ENCODE data around the gene RFNG.

Gene RFNG

DNA sequence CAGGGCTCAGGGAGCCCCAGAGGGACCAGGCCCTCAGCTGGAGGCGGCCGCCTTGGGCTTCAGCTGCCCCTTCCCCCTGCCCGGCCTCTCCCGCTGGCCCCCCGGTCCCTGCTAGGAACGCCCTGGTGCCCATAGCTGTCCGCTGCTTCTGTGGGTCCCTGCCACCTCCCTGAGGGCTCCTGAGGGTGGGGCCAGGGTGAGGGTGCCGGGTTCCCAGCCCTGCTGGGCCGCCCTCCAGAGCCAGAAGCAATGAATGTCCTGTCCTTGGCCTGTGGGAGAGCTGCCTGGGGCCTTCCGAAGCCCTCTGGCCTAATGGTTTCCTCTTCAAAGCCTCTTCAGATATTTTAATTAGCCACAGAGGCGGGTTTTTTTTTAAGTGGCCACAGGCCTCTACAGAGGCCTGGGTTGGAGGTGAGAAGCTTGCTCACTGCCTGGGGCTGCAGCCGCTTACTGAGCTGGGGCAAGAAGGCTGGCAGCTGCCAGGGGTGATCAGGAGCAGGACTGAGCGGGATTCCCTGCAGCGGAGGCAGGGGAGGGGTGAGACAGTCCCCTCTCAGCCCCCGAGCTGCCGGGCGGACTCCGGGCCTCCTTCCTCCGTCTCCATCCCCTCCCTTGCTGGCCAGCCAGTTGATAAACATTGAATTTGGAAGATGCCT is 38.8 kb downstream of the RFNG start:
- DNase-seq: no peak

DNA sequence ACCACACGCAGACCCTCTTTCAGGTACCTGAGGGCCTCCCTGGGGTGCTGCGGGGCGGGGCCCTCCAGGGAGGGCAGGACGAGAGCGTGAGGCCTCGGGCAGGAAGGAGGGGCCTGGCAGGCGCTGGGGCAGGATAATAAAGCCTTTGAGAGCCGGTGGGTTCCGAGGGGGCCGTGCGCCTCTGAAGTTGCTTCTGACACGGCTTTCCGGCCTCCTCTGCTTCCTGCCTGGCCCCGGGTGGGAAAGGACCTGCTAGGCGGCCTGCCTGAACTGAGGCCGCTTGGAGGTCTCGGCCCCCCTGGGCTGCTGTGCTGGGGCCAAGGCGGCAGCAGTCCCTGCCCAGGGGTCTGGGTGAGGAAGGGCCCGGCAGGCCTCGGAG is 39.4 kb downstream of the RFNG start:
- no peak for DNase-seq

DNA sequence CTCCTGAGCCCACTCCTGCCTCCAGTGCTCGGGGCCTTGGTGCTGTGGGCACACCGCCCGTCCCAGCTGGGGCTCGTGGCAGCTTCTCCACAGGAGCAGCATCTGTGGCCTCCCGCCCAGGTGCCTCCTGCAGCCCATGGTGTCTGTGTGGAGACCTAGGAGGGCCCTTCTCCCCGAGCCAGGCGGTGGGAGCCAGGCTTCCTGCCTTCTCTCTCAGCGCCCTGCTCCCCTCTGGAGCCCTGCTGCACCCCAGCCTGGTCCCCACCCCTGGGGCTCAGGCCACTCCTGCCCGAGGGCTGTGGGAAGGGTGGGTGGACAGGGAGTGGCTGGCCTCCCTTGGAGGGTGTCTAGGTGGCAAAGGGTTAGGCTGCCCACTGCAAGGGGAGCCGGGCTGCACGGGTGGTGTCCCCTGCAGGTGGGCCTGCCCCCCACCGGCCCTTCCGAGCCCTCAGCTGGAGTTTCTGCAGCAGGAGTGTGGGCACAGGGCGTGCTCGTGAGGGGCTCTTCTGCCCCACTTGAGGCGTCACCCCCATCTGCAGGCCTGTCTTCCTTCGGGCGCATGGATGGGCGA is 39.9 kb downstream of the RFNG start:
- no peak for DNase-seq

DNA sequence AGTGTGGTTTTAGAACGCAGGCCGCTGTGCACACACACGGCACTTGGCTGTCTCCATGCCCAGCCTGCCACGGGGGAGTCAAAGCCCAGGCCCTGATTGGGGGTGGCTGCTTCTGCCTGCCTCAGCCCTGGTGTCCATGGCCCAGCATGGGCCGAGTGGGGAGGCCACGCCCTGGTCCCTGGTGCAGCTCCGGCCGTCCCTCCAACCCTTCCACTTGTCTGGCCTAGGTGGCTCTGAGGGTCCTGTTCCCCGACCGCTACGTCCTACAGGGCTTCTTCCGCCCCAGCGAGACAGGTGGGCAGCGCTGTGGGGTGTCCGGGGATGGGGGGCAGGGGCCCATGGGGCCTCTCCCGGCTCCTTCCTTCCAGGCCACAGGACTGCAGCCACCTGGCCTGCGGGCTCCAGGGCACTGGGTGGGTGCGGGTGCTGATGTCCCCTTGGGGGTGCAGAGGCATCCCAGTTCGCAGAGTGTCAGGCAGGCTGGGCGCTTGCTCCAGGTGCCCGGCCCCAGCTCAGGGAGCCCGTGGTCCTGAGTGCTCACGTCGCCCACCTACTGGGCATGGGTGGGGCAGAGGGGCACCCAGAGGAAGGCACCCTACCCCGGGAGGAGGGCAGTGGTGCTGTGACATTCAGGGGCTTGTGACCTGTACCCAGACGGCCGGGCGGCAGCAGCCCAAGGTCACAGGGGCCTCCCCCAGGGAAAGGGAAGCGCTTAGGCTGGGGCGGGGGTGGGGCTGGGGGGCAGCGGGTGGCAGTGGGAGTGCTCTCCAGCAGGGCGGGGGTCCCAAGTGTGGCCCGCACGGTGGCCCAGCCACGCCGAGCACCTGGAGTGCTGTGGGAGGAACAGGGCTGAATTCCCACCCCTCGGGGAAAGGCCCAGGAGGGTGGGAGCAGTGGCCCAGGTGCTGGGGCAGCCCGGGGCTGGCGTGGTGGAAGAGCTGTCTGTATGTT is 40.8 kb downstream of the RFNG start:
- DNase-seq: no peak

DNA sequence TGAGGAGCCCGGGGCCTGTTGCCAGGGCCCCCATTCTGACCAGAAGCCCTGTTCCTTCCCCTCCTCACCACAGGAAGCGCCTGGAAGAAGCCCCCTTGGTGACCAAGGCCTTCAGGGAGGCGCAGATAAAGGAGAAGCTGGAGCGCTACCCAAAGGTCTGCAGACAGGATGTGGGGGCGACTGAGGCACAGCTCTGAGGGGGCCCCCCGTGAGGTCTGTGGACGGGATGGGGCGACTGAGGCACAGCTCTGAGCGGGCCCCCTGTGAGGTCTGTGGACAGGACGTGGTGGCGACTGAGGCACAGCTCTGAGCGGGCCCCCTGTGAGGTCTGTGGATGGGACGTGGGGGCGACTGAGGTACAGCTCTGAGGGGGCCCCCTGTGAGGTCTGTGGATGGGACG is 42.2 kb downstream of the RFNG start:
- DNase-seq: no peak

DNA sequence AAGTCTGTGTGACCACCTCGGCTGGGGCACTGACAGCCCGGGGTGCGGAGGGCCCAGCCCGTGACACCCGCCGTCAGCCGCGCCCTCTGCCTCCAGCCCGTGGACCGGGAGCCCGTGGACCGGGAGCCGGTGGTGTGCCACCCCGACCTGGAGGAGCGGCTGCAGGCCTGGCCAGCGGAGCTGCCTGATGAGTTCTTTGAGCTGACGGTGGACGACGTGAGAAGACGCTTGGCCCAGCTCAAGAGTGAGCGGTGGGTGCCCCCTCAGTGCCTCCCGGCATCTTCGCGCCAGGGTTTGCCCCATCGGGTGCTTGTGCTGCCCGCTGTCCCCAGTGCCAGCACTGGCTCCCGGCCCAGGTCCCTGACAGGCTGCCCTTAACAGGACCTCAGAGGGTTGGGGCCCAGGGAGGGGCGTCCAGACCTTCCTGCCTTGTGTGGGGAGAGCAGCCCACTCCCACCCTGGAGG is 42.6 kb downstream of the RFNG start:
- no peak for DNase-seq

DNA sequence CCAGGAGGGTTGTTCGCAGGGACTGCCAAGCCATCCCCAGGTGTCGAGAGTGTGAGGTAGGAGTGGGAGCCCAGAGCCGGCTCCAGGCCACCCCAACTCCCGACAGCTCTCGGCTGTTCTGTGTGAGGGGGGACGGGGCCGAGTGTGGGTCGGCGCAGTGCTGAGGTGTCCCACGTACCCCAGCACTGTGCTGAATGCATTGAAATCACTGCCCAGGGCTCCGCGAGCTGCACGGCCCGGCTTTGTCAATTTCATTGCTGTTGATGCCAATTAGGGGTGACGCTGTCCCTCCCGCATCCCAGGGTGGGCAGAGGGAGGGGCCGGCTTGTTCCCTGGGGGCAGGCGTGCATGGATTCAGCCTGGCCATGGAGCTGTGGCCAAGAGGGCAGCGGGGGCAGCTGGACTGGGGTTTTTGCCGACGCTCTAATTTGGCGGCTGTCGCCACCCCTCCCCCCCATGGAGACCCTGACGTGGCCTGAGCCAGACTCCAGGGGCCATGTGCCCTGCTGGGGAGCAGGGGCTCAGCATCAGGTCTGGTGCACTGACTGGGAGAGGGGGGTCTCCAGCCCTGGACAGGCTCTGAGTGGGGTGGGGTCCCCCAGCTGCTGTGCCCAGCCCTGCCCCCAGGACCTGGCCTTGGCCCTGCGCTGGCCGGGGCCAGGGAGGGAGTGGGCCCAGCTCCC is 43.2 kb downstream of the RFNG start:
- DNase-seq: no peak

DNA sequence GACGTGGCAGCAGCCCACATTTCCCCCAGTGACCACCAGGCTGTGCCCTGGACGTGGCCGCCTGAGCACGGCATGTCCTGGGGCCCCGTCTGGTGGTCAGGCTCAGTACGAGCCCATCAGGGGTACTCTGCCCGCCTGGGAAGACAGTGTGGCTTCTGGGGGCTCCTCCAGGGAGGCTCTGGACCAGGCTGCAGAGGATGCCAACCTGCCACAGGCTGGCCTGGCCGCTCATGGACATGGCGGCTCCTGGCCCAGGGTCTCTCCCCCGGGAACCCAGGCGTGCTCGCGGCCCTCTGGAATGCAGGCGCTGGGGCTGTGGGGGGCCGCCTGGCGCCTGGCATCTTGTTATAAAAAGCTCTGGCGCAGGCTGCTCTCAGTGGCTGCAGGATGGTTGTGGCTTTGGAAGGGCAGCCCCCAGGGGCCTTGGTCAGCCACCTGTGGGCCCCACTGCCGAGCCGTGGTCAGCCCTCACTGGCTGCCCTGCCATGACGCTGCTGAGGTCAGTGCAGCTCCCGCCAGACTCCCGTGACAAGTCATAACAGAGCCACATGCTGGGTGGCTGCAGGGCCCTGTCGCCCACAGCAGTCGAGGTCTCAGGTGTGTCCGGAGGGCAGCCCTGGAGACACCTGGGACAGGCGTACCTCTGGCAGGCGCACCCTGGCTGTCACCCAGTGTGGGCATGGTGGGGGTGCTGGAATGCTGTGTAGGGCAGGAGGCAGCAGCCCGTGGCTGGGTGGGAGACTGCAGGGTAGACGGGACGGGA is 43.9 kb downstream of the RFNG start:
- no peak for DNase-seq

DNA sequence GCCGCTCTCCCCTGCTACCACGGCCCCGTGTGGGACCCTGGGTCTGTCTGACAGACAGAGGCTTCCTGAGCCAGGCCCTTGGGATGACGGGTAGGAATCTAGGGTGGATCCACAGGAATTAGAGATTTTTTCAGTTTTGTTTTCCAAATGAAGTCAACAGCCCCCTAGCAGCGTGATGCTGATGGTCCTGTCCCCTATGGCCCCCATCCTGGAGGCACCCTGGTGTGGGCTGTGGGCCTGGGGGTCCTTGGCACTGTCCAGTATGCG is 44.5 kb downstream of the RFNG start:
- no peak for DNase-seq

DNA sequence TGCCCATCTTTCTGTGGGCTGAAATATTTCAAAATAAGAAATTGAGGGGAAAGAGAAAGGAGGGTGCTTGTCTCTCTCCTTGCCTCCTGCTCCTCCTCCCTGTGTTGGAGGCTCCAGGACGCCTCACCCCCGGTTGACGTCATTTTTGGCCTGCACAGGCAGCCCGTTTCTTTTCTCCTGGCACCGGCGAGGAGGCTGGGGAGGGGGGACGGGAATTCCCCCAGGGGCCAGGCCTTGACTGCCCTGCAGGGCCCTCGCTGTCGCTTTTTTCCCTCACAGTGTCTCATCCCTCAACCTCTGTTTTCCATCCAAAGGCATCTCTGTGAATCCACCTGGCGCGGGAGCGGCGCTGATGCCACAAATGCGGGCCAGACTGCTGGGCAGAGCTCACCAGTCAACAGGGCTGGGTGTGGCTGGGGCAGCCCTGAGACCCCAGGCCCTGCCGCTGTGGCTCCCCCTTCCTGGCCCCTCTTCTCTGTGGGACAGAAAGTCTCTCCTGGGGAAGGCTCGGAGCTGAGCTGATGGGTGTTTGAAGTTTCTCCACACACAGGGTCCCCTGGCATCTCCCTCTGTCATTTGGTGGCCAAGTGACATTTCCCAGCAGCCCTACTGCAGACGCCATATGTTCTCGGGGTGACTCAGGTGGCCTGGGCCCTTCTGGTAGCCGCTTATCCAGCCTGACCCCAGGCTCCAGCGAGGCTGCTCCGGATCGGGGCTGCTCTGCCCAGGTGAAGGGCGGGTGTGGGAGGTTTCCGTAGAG is 45.0 kb downstream of the RFNG start:
- DNase-seq: no peak

DNA sequence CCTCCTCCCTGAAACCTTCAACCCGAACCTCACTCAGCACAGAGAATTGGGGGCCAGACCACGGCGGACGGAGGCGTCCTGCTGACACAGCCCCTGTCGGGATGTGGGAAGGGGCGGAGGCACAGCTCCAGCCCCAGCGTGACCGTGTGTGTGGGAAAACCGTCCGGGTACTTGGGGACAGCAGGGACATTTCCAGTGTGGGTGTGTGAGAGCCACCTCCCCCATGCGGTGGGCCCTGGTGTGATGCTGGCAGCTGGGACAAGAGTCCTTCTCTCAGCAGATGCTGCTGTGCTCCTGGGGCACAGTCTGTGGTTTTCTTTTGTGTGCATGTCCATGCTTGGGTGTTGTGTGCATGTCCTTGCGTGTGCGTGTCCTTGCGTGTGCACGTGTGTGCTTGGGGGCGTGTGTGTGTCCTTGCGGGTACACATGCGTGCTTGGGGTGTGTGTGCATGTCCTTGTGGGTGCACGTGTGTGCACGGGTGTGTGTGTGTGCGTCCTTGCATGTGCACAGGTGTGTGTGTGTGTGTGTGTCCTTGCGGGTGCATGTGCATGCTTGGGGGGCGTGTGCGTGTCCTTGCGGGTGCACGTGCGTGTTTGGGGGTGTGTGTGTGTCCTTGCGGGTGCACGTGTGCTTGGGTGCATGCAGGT is 45.8 kb downstream of the RFNG start:
- no peak for DNase-seq

DNA sequence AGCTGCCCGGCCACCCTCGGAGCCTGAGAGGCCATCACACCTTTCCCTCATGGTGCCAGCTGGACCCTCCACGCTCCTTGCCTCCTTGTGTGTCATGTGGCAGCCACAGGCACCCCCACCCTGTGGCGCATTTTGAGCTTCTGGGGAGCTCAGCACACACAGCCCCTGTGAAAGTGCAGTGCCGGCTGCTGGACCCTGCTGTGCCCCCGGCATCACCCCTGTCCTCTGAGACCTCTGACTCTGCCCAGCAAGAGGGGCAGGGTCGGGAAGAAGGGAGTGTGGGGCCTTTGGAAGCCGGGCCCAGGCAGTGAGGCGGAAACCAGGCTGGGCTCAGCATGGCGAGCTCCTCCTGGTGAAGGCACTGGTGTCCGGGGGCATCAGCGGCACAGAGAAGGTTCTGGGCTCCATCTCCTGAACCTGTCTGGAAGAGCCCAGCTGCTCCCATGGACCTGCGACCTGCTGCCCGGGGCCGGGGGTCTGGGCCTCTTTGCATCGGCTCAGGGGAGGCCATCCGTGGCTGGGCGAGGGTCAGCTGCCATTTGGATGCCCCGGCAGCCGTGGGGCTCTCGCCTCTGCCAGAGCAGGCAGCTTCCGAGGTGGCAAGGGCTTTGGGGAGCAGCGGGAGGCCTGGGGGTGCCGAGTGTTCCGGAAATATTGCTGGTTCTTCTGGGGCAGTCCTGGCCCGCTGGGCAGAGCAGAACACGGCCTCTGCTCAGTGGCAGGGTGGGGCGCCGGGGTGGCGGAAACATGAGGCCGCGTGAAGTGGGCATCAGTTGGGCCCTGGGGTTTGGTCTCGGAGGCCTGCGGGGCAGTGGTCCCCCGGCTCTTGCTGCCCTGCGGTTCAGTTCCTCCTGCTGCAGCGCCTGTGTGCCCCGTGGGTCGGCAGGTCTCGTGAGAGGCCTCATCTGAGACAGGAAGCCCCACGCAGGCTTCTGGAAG is 46.8 kb downstream of the RFNG start:
- DNase-seq: no peak

DNA sequence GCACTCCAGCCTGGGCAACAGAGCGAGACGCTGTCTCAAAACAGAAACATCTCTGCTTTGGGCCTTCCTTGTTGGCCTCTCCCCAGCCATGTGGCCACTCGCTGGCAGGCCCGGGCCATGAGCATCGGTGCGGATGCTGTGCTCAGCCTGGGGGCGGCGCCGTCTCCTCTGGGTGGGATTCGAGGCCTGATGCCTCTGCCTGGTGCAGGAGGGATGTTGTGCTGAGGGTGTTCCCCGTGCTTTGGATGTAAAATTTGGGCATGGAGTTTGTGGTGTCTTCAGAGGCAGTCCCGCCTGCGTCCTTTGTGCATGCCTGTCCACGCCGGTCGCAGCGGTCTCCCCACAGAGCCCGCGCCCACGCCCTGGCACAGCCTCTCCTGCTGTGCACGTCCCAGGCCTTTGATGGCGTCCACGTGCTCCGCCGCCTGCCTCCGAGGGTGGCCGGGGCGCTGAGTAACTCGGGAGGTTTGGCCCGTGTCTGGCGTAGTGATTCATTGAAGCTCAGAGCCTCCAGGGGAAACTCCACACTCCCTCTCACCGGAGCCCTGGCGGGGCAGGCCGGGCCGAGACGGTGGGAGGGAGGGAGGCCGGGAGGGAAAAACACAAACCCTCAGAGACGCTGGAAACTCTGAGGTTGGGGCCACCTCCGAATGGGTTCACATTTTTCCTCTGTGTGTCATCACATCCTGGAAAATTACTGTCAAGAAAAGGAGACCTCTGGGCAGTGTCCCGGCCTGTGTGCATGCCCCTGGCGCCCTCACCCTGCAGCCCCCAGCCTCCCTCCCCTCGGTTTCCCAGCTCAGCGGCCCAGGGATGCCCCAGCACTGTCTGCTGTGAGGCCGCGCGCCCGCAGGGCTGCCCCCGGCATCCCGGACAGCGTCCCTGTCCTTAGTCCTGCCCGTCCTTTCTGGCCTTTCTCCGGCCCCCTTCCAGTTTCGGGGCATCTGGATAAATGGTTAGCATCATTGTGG is 47.9 kb downstream of the RFNG start:
- DNase-seq: no peak

DNA sequence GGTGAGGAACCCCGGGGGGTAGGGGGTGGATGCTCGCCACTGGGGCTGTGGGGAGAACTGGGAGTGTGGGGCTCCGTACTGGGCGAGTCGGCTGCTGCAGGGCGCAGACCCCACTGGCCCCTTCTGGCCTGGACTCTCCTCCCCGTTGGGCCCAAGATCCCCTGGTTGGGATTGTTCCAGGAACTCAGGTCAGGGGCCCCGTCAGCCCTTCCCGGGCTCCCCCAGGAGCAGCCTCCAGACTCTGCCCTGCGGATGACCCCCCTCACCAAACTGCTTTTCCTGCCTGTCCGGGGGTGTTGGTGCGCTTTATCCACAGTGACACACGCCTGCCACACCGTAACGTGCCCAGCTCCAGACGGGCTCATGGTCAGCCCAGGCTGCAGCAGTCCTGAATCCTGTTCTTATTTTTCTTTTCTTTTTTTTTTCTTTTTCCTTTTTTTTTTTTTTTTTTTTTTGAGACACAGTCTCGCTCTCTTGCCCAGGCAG is 50.0 kb downstream of the RFNG start:
- DNase-seq: no peak

DNA sequence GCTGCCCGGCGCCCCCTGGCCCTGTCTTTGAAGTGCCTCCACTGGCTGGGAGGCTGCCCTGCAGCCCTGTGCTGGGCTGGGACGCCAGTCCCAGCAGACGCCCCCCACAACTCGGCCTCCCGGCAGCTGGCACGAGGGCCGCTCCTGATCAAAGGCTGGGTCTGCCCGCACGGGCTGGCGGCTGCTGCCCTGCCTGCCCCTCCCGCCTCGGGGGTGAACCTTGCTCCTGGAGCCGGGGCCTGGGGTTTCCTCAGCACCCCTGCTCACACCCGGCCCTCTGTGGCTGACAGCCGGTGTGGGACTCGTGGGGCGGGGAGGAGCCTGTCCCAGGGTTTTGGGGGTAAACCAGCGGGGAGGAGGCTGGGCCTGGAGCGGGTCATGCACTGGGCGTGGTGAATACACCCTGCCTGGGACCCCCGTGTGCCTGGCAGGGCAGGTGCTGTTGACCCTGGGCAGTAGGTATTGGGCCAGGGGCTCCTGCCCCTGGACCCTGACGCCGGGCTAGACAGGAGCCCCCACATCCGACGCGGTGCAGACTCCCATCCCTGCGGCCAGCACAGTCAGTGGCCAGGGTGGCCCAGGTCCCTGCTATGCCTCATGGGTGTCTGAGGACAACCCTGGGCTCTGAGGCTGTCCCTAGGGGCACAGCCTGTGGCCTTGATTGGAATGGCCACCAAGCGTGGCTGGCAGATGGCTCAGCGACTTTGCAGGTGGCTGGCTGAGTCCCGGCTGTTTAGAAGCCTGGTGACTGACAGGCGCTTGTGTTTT is 50.6 kb downstream of the RFNG start:
- peak; percentile 61 for DNase-seq

DNA sequence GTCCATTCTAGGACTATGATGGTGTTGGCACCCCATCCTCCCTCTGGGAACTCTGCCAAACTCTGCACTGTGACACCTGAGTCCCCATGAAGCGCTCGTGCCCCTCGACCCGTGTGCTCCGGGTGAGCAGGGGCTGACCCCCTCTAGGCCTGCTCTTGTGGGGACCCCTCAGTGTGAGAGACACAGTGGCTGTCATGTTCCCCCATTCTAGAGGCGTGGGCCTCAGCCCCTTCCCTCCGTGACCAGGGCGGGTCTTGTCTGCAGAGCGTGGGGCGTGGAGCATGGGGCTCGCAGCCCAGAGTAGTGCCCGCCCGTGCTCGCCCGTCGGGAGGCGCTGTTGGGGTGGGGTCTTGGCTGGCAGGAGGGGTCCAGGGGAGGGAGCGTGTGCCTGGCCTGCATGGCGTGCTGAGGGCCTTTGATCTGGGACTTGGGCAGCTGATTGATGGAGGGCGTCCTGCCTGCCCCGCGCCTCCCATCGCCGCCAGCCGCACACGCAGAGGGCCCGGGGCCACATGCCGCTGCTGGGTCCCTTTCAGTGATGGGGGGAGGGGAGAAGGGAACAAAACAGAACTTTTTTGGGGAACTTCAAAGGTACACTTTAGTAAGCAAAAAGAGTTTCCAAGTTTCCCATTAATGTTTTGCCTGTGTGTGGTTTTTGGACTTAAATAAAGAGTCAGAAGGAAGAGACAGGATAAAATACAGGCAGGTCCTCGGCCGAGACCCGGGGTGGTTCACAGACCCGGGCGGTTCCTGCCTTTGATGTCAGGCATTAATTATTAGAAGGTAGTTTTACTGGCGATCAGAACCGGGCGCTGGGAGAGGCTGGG is 51.4 kb downstream of the RFNG start:
- no peak for DNase-seq

DNA sequence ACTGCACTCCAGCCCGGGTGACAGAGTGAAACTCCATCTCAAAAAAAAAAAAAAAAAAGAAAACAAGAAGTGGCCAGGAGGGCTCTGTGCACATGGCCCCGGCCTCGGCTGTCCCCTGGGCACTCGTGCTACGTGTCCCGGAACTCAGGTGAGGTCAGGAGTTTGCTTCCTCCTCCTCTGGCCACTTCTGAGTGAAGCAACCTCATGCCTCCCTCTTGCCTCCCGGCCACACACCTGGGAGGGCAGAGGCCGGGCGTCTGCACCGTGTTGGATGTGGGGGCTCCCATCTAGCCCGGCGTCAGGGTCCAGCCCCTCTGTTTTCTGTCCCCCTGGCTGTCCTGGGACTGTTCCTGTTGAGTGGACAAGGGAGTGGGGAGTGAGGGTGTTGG is 52.0 kb downstream of the RFNG start:
- DNase-seq: no peak

All from NCI-H2171 (cell line).